Right renal cortex interstitium (tissue), 3 donors: ENCODE results near the gene CHMP4A. TPM values are rescaled to one million over a fixed set of nuclear protein-coding genes. Genes with fewer than 3 reads are reported as not detected.
A peak's percentile ranks its signal among the peaks of the same experiment; 100 is the strongest.

Experiments
- DNase-seq, 3 donors: peaks; one replicate each; pipeline ENCODE4 v3.0.0-alpha.2; 2013; ENCODE audit warnings: low read depth in 3 of 3, low spot score in 2 of 3
- polyA plus RNA-seq, 3 donors: library from polyadenylated mRNA; unstranded; fragments of 120-200 nt; gene quantifications; one replicate each; pipeline ENCODE4 v1.2.1, GENCODE V29; 2013; ENCODE audit not compliant: insufficient read length in 3 of 3

CHMP4A gene
- polyA plus RNA-seq, 3 donors = 50.7 to 61.2 (median 55.7) TPM

DNA sequence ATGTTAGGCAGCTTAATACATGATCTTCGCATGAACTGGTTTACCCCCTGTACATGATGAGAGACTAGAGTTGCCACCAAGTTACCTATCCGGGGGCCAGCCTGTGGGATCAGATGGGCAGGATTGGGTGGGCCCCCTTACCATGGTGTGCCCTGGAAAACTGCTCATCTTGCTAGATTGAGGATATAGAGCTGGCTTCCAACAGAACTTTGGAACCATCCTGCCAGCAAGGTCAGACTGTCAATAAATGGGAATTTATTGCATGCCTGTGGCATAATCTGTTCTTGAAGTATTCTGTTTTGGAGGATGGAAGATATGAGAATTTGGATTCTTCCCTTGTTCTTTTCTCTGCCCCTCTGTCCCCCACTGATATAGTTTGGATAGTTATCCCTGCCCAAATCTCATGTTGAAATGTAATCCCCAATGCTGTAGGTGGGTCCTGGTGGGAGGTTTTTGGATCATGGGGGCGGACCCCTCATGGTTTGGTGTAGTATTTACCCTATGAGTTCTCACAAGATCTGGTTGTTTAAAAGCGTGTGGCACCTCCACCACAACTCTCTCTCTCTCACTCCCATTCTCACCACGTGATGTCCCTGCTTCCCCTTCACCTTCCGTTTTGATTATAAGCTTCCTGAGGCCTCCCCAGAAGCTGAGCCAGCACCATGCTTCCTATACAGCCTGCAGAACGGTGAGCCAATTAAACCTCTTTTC, 14.3 kb downstream of the CHMP4A start:
- DNase-seq = no peak

DNA sequence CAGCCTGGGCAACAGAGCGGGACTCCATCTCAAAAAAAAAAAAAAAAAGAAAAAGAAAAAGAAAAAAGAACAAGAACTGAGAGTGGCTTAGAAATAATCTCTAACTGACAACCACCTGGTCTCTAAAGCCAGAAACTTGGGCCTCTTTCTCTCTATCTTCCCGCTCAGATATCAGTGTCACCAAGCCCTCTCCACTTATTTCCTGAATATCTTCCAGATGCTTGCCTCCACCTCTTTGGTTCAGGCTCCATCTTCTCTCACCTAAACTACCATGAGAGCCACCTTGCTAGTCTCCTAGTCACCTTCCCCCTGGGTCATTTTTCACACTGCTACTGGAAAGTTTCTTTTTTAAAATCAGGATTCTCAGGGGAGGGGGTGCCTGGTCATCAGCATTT, 16.2 kb downstream of the CHMP4A start:
- no peak for DNase-seq

- DNase-seq = no peak
Measured at GRCh38 chr14:24196071-24197055, 16.9 kb downstream of the CHMP4A start.

GRCh38 chr14:24195186-24196070, 17.9 kb downstream of the CHMP4A start, which contains the start of gene TM9SF1:
TM9SF1 (minus strand) TSS chr14:24195441; CDS start chr14:24195019, 422 bp downstream.
- DNase-seq = peak in 1 of 3 donors; percentile 78

DNA sequence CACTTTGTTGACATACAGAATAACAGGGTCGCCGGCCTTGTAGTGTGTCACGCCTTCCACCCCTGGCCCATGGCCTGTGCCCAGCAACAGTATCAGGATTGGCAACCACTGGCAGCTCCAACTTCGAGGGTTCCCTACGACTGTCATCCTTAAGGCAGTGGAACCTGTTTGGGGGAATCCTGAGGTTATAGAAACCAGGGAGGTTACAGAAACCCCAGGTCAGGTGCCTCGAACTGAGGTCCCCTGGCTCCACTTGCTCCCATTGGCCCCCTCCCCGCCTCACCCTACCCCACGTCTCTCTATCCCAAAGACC, 18.5 kb downstream of the CHMP4A start:
- no peak for DNase-seq

GRCh38 chr14:24194186-24194872, 19.0 kb downstream of the CHMP4A start:
- no peak for DNase-seq

- no peak for DNase-seq
Measured at GRCh38 chr14:24192933-24193332, 20.4 kb downstream of the CHMP4A start.

DNA sequence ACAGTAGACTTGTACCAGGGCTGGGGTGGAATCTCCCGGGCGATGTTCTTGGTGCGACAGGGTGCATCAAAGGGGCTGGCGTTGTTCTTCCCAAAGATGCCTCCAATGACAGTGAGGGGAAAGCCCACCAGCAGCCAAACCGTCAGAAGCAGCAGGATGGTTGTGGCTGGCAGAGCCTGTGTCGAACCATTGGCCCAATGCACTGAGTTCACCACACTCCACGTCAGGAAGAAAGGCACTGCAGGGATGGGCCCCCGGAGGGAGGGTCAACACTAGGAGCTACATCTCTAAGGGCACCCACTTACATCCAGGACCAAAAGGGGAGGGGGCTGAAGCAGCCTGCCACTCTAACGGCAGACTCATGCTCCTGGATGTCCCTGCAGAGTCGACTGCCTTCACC, 22.9 kb downstream of the CHMP4A start:
- DNase-seq = no peak

GRCh38 chr14:24189460-24189859, 23.8 kb downstream of the CHMP4A start:
- no peak for DNase-seq

DNA sequence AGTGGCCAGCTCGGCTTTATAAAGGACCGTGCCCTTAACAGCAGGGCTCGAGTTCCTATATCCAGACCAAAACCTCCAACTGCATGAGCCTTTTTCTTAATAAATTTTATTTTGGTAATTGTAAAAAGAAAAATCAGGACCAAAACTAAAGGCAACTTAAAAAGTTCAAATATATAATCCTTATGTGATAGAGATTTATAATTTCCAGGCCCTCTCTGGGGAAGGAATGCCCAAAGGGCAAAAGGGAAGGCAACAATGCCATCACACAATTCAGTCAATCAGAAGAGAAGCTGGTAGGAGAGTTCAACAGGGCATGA, 24.3 kb downstream of the CHMP4A start:
- DNase-seq = no peak

DNA sequence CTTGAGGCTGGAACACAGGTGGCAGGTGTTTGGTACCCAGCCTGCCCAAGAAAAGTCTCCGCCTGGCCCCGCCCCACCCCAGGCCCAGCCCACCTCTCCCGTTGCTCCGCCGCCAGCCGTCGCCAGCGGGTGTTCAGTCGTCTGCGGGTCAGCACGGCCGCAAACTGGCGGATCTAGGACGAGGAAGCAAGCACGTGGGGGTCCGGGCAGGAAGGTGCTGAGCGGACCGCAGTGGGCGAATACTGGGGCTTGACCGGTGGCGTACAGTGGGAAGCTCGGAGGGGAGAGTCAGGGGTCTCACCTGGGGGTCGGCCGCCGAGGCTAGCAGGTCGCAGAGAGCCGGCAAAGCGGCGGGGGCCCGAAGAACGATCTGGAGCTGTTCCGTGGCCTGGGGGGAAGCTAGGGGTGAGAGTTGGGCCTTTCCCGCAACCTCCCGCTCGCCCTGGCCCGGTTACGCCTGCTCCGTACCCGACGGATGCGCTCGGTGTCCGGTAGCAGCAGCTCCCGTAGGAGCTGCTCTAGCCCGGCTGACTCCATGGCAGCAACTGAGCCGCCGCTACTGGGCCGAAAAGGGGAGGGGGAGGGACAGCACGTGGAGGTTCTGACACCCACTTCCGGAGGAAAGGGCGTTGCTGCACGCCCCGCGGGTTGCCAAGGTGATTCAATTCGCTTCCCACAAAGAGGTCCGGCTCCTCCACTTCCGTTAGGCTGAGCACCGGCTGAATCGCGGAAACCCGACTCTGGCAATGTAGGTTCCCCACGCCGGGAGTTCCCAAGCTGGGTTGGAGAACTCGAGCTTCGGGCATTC, 24.8 kb downstream of the CHMP4A start, which contains the start of gene IPO4:
IPO4 (minus strand) TSS at position 566 of the 808 bp plus-strand sequence; CDS start at position 537, 29 bp downstream.
- peak; percentile 83 to 94 (median 92) for DNase-seq

- no peak for DNase-seq
Measured at GRCh38 chr14:24187539-24187915, 25.8 kb downstream of the CHMP4A start.

DNA sequence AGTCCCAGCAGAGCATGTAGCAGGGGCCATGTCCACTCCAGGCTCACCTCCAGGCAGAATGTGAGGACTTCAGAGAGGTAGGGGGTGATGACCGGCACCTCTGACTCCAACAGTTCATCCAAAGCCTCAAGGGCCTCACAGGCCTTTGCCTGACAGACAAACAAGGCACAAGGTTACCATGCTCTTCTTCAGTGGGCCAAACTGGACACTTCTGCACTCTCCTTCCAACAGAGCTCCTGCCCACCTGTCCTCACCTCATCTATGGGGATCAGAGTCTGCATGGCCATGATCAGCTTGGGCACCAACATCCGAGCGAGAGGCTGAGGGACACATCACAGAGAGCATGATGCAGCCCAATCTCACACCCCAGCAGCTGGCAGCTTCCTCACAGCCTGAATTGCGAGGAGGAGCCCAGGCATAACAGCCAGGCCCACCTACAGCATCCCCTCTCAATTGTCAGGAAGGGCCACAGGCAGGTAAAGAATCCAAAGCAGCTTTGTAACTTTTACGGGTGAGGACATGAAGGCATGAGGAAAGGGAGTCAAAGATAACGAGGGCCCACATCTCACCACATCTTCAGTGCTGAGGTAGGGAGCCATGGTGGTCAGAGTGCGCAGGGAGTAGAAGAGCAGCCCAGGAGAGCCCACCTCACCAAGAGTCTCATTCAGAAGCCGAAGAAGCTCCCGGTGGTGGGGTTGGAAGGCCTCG, 26.3 kb downstream of the CHMP4A start:
- no peak for DNase-seq

GRCh38 chr14:24185741-24186140, 27.5 kb downstream of the CHMP4A start:
- DNase-seq = no peak

DNA sequence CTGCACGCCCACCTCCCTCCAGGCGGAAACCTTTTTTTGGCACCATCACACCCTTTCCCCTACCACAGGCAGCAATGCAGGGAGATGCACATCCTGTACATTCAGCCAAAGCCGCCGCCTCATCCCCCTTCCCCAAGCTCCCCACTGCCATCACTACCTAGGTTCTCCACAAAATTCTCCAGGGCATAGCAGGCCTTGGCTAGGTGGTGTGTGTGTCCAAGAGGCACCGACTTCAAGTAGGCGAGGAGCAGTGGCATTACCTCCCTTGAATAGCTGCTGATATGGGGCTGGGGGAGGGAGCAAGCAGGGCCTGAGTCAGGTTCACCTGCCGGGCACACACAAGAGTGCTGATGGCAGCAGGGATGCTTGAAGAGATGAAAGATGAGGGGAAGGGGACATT, 28.3 kb downstream of the CHMP4A start:
- DNase-seq = no peak

- DNase-seq = no peak
Measured at GRCh38 chr14:24184104-24184970, 29.0 kb downstream of the CHMP4A start.

DNA sequence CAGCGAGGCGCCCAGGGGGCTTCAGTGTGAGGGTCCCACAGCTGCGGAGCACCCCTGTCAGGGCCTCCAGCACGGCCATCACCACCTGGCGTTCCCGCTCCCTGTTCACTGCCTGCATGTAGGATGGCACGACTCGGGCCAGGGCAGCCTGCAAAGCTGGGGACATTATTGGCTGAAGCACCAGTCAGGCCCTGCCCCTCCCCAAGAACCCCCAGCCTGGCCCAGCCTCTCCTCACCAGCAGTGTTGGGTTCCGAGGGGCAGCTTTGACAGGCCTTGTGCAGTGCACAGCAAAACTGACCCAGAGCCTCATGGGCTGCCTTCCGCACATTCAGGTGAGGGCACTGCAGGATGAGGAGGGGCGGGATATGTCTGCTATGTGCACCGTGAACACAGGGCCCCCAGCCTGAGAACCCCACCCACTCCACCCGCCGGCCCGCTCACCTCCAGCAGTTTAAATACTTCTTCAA, 30.2 kb downstream of the CHMP4A start:
- DNase-seq = no peak
